CD4-positive, alpha-beta T cell (primary cell): Measurements from ENCODE around the gene PRAC2. TPM values are rescaled to one million over a fixed set of nuclear protein-coding genes. Genes with fewer than 3 reads are reported as not detected.

Source experiments
- ATAC-seq: fragments of 200-7000 bp; cut with Tn5 transposase; one replicate; pipeline ENCODE4 v1.10.0; 2022; ENCODE audit warnings: mild to moderate bottlenecking; ENCODE audit not compliant: poor library complexity
- CTCF ChIA-PET: fragments of 350-600 bp; sonication (Branson Sonifier 250); formaldehyde crosslinking; loops from one replicate; lab custom pipeline; 2021; ENCODE audit warnings: antibody characterized with exemption, inconsistent platforms; lab: Charles Lee
- POLR2A ChIA-PET: fragments of 350-600 bp; sonication (Branson Sonifier 250); formaldehyde crosslinking; loops from one replicate; lab custom pipeline; 2021; ENCODE audit warnings: antibody characterized with exemption, inconsistent platforms; lab: Charles Lee
- DNase-seq, 14 experiments: peaks; one replicate each; pipeline ENCODE4 v3.0.0-alpha.2; 2013 to 2020; ENCODE audit warnings: mixed read lengths in 2 of 14
- H3K27ac ChIP-seq, 2 donors: one replicate each; pipeline versions ENCODE4 v1.5.1 to v1.7.0; 2013; ENCODE audit warnings: low read length in 2 of 2, low read depth in 1 of 2, mild to moderate bottlenecking in 1 of 2
- H3K27me3 ChIP-seq, 2 experiments: 1 replicate in 1 of 2; 2 replicates in 1 of 2; pipeline versions ENCODE4 v1.6.1 to v1.7.0; 2013; ENCODE audit warnings: low read length in 2 of 2, control low read depth in 1 of 2, mild to moderate bottlenecking in 1 of 2, moderate library complexity in 1 of 2; ENCODE audit not compliant: insufficient read depth in 2 of 2, control insufficient read depth in 1 of 2
- H3K36me3 ChIP-seq: one replicate; pipeline ENCODE4 v1.6.1; 2013; ENCODE audit warnings: low read length, control low read depth; ENCODE audit not compliant: insufficient read depth
- H3K4me1 ChIP-seq: one replicate; pipeline ENCODE4 v1.6.1; 2013; ENCODE audit warnings: low read length, control low read depth; ENCODE audit not compliant: insufficient read depth
- H3K4me3 ChIP-seq: one replicate; pipeline ENCODE4 v1.5.1; 2013; ENCODE audit warnings: mild to moderate bottlenecking, low read length, moderate library complexity
- H3K9me3 ChIP-seq, 2 experiments: 1 replicate in 1 of 2; 2 replicates in 1 of 2; pipeline versions ENCODE4 v1.6.1 to v1.7.0; 2013; ENCODE audit warnings: low read length in 2 of 2, mild to moderate bottlenecking in 2 of 2, control low read depth in 1 of 2, moderate library complexity in 1 of 2; ENCODE audit not compliant: control insufficient read depth in 1 of 2, insufficient read depth in 1 of 2
- H3K27ac Mint-ChIP-seq: one replicate; pipeline ENCODE4 v1.8.0; 2020; ENCODE audit warnings: mixed read lengths
- H3K27me3 Mint-ChIP-seq: one replicate; pipeline ENCODE4 v1.8.0; 2021; ENCODE audit warnings: mixed read lengths
- H3K36me3 Mint-ChIP-seq: one replicate; pipeline ENCODE4 v1.8.0; 2021; ENCODE audit warnings: low read depth, mixed read lengths
- H3K4me1 Mint-ChIP-seq: one replicate; pipeline ENCODE4 v1.8.0; 2021; ENCODE audit warnings: low read depth, mixed read lengths
- H3K4me3 Mint-ChIP-seq: one replicate; pipeline ENCODE4 v1.8.0; 2020; ENCODE audit warnings: mild to moderate bottlenecking, mixed read lengths
- H3K9me3 Mint-ChIP-seq: one replicate; pipeline ENCODE4 v1.8.0; 2020; ENCODE audit warnings: mixed read lengths
- CTCF ChIP-seq: fragments of 200-600 bp; IDR thresholded peaks from one replicate; pipeline ENCODE4 v1.8.0; 2022; ENCODE audit warnings: antibody characterized with exemption, mild to moderate bottlenecking
- intact Hi-C, 2 experiments: fragments of 100-400 bp; cut with DNase I in 1 of 2; cut with micrococcal nuclease in 1 of 2; formaldehyde crosslinking; loops; one replicate each; pipeline versions ENCODE4 v1.15.1 to v1.9.0; 2023 to 2025; cut with DNase I, micrococcal nuclease
- total RNA-seq, 174 experiments: library from RNA in 2 of 174; stranded (reverse) in 2 of 174; gene quantifications; one replicate each; pipeline ENCODE4 v1.2.3 and lab custom pipeline; 2021 to 2026

Gene PRAC2
- total RNA-seq, 2 experiments from 2014 or later, result not detected

GRCh38 chr17:48732688-48733629, 10.0 kb downstream of the PRAC2 start:
- H3K27ac Mint-ChIP-seq, result no peak overlapping the region
- H3K27me3 Mint-ChIP-seq, result peaks cover 98% of the 10 kb centered on the region
- ChIA-PET POLR2A (interaction anchor here (1.0 kb wide), 1 partner anchor 10 kb away, joined by 4 read pairs; the partner anchor contains the start of gene PRAC1), CTCF (interaction anchor here (1.2 kb wide), 1 partner anchor 146 kb away, joined by 5 read pairs; no protein-coding TSS in a partner anchor)
- Histone ChIP-seq H3K4me1 (peaks cover 31% of the 10 kb centered on the region), H3K36me3 (no peaks in the 10 kb centered on the region), H3K27ac (no peak overlapping the region), H3K27me3 (peaks cover 89 to 97% of the 10 kb centered on the region in 2 experiments), H3K4me3 (no peak overlapping the region), H3K9me3 (peaks cover 0 to 26% of the 10 kb centered on the region in 2 experiments)
- ATAC-seq (no peak), DNase-seq (no peak)
- H3K36me3 Mint-ChIP-seq, result no peaks in the 10 kb centered on the region
- H3K9me3 Mint-ChIP-seq, result no peaks in the 10 kb centered on the region
- H3K4me1 Mint-ChIP-seq, result peaks cover 23% of the 10 kb centered on the region
- intact Hi-C loops, result no loop called here
- H3K4me3 Mint-ChIP-seq, result no peak overlapping the region
- no peak for TF ChIP-seq CTCF

GRCh38 chr17:48733632-48734328, 10.8 kb downstream of the PRAC2 start:
- no peaks in the 10 kb centered on the region for H3K36me3 ChIP-seq
- H3K27ac ChIP-seq, result no peak overlapping the region
- peaks cover 20% of the 10 kb centered on the region for H3K4me1 Mint-ChIP-seq
- no peaks in the 10 kb centered on the region for H3K36me3 Mint-ChIP-seq
- intact Hi-C loops, result no loop called here
- H3K4me3 ChIP-seq, result no peak overlapping the region
- peaks cover 29% of the 10 kb centered on the region for H3K4me1 ChIP-seq
- no peak overlapping the region for H3K4me3 Mint-ChIP-seq
- ATAC-seq, result no peak
- no peak for TF ChIP-seq CTCF
- H3K27me3 Mint-ChIP-seq, result peaks cover 98% of the 10 kb centered on the region
- peaks cover 89 to 97% of the 10 kb centered on the region in 2 experiments for H3K27me3 ChIP-seq
- CTCF ChIA-PET, result interaction anchor here (1.0 to 1.4 kb wide), 3 partner anchors 10 to 55 kb away, joined by 3 read pairs; no protein-coding TSS in a partner anchor
- H3K9me3 Mint-ChIP-seq, result no peaks in the 10 kb centered on the region
- no peak for DNase-seq
- POLR2A ChIA-PET, result no interaction called here
- no peak overlapping the region for H3K27ac Mint-ChIP-seq
- H3K9me3 ChIP-seq, result peaks cover 0 to 26% of the 10 kb centered on the region in 2 experiments

- no peak overlapping the region for H3K4me3 ChIP-seq
- CTCF ChIA-PET, result interaction anchor here (1.0 to 1.5 kb wide), 4 partner anchors 9 to 144 kb away, joined by 3 to 4 read pairs (median 3); no protein-coding TSS in a partner anchor
- H3K9me3 Mint-ChIP-seq, result no peaks in the 10 kb centered on the region
- DNase-seq (no peak), ATAC-seq (no peak)
- no peak overlapping the region for H3K4me3 Mint-ChIP-seq
- H3K9me3 ChIP-seq, result peaks cover 0 to 26% of the 10 kb centered on the region in 2 experiments
- peaks cover 22% of the 10 kb centered on the region for H3K4me1 Mint-ChIP-seq
- H3K4me1 ChIP-seq, result peaks cover 29% of the 10 kb centered on the region
- H3K27me3 Mint-ChIP-seq, result peaks cover 98% of the 10 kb centered on the region
- peaks cover 89 to 95% of the 10 kb centered on the region in 2 experiments for H3K27me3 ChIP-seq
- POLR2A ChIA-PET, result no interaction called here
- H3K27ac ChIP-seq, result no peak overlapping the region
- no peak for TF ChIP-seq CTCF
- no peaks in the 10 kb centered on the region for H3K36me3 Mint-ChIP-seq
- H3K27ac Mint-ChIP-seq, result no peak overlapping the region
- intact Hi-C loops, result no loop called here
- no peaks in the 10 kb centered on the region for H3K36me3 ChIP-seq
Measured at GRCh38 chr17:48734333-48735061, 11.5 kb downstream of the PRAC2 start.
